Caco-2 (cell line): ENCODE measurements around the gene CDK14. TPM values are rescaled to one million over a fixed set of nuclear protein-coding genes. Genes with fewer than 3 reads are reported as not detected.

ENCODE experiments used
- BruUV-seq: library from RNA; stranded (reverse); fragments of 400-500 nt; replicated peaks from 2 replicates; lab custom pipeline; 2021; lab: Mats Ljungman, UMichigan
- CTCF ChIA-PET: fragments of 300-600 bp; sonication (Branson Sonifier 250); formaldehyde crosslinking; loops from one replicate; lab custom pipeline; 2022; ENCODE audit warnings: antibody characterized with exemption; lab: Charles Lee
- POLR2A ChIA-PET: fragments of 300-600 bp; sonication (Branson Sonifier 250); formaldehyde crosslinking; loops from one replicate; lab custom pipeline; 2022; ENCODE audit warnings: antibody characterized with exemption; lab: Charles Lee
- DNase-seq, 2 experiments: peaks; one replicate each; pipeline versions ENCODE4 v3.0.0 to v3.0.0-alpha.2; 2020 to 2022
- H3K27me3 ChIP-seq: replicated peaks from 2 replicates; pipeline ENCODE4 v1.6.0; 2011; ENCODE audit warnings: low read length; ENCODE audit not compliant: control insufficient read depth, insufficient read depth
- H3K36me3 ChIP-seq: 2 replicates; pipeline ENCODE4 v1.5.1; 2011; ENCODE audit warnings: low read length; ENCODE audit not compliant: control insufficient read depth, insufficient read depth
- H3K4me1 ChIP-seq: fragments of 250-450 bp; sonication (Bioruptor Pico); 2 replicates; pipeline ENCODE4 v1.5.1; 2020; ENCODE audit warnings: mild to moderate bottlenecking
- H3K4me3 ChIP-seq: 2 replicates; pipeline ENCODE4 v1.5.1; 2011; ENCODE audit warnings: low read depth, mild to moderate bottlenecking, control low read depth, low read length
- H3K9me3 ChIP-seq: fragments of 250-450 bp; sonication (Bioruptor Pico); 2 replicates; pipeline ENCODE4 v1.5.1; 2020; ENCODE audit warnings: mild to moderate bottlenecking, moderate library complexity
- H3K27ac Mint-ChIP-seq: one replicate; pipeline ENCODE4 v1.8.0; 2022; ENCODE audit warnings: mixed read lengths; ENCODE audit not compliant: unreplicated experiment
- H3K27me3 Mint-ChIP-seq: one replicate; pipeline ENCODE4 v1.8.0; 2022; ENCODE audit warnings: mixed read lengths; ENCODE audit not compliant: insufficient read depth, unreplicated experiment
- H3K36me3 Mint-ChIP-seq: one replicate; pipeline ENCODE4 v1.8.0; 2022; ENCODE audit warnings: mild to moderate bottlenecking, mixed read lengths; ENCODE audit not compliant: insufficient read depth, unreplicated experiment
- H3K4me1 Mint-ChIP-seq: one replicate; pipeline ENCODE4 v1.8.0; 2022; ENCODE audit warnings: low read depth, mixed read lengths; ENCODE audit not compliant: unreplicated experiment
- H3K4me3 Mint-ChIP-seq: one replicate; pipeline ENCODE4 v1.8.0; 2022; ENCODE audit warnings: mild to moderate bottlenecking, moderate library complexity, mixed read lengths; ENCODE audit not compliant: unreplicated experiment
- H3K9me3 Mint-ChIP-seq: one replicate; pipeline ENCODE4 v1.8.0; 2022; ENCODE audit warnings: mixed read lengths; ENCODE audit not compliant: unreplicated experiment
- intact Hi-C: fragments of 100-400 bp; cut with micrococcal nuclease; formaldehyde crosslinking; loops from one replicate; pipeline ENCODE4 v1.10.0; 2022; ENCODE audit not compliant: unreplicated experiment
- total RNA-seq: library from RNA; stranded (reverse); gene quantifications from 2 replicates; pipeline ENCODE4 v1.2.3, GENCODE V29; 2022
- TF ChIP-seq, protein P1 (sequence below), 2 experiments: fragments of 200-600 bp in 1 of 2; IDR thresholded peaks; 1 replicate in 1 of 2; 2 replicates in 1 of 2; pipeline versions ENCODE4 v1.5.1 to v1.8.0; 2011 to 2022; ENCODE audit warnings: antibody characterized with exemption in 1 of 2, control low read depth in 1 of 2, inconsistent platforms in 1 of 2, low read depth in 1 of 2, low read length in 1 of 2, mild to moderate bottlenecking in 1 of 2, moderate library complexity in 1 of 2; ENCODE audit not compliant: insufficient read depth in 1 of 2, severe bottlenecking in 1 of 2, unreplicated experiment in 1 of 2

Gene CDK14
- total RNA-seq, 1 experiment from 2014 or later = 18.2 TPM

DNA sequence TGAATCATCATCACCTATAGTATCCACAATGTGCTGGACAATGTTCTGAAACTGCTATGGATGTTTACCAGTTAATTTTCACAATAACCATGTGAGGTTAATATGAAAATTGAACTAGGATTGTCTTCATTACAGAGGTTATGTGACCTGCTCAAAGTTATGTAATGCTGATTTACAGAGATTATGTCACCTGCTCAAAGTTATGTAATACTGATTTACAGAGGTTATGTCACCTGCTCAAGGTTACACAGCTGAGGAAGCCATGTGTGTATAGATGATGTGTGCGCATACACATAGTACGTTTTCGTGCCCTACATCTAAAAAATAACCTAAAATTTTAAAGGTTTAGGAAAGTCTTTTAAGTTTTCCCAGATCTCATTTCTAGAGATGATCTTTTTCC lies 298.0 kb downstream of the CDK14 start:
- TF ChIP-seq, protein P1, sequence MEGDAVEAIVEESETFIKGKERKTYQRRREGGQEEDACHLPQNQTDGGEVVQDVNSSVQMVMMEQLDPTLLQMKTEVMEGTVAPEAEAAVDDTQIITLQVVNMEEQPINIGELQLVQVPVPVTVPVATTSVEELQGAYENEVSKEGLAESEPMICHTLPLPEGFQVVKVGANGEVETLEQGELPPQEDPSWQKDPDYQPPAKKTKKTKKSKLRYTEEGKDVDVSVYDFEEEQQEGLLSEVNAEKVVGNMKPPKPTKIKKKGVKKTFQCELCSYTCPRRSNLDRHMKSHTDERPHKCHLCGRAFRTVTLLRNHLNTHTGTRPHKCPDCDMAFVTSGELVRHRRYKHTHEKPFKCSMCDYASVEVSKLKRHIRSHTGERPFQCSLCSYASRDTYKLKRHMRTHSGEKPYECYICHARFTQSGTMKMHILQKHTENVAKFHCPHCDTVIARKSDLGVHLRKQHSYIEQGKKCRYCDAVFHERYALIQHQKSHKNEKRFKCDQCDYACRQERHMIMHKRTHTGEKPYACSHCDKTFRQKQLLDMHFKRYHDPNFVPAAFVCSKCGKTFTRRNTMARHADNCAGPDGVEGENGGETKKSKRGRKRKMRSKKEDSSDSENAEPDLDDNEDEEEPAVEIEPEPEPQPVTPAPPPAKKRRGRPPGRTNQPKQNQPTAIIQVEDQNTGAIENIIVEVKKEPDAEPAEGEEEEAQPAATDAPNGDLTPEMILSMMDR (IDR thresholded peaks at IDR 0.05; ENCODE audit: insufficient read depth in 1 of 2, low read depth in 1 of 2, low read length in 1 of 2, severe bottlenecking in 1 of 2, unreplicated experiment in 1 of 2) = no peak
- no peaks in the 10 kb centered on the region for H3K4me1 ChIP-seq
- no peak overlapping the region for H3K4me3 ChIP-seq
- no peaks in the 10 kb centered on the region for H3K4me1 Mint-ChIP-seq
- CTCF ChIA-PET = no interaction called here
- intact Hi-C loops = no loop called here
- no peaks in the 10 kb centered on the region for H3K9me3 ChIP-seq
- DNase-seq = no peak
- POLR2A ChIA-PET = no interaction called here
- no peaks in the 10 kb centered on the region for H3K36me3 Mint-ChIP-seq
- no peak overlapping the region for H3K27ac Mint-ChIP-seq
- no peaks in the 10 kb centered on the region for H3K27me3 ChIP-seq
- H3K36me3 ChIP-seq = no peaks in the 10 kb centered on the region
- BruUV-seq = no TSS peak
- H3K4me3 Mint-ChIP-seq = no peak overlapping the region
- H3K9me3 Mint-ChIP-seq = no peaks in the 10 kb centered on the region
- no peaks in the 10 kb centered on the region for H3K27me3 Mint-ChIP-seq

DNA sequence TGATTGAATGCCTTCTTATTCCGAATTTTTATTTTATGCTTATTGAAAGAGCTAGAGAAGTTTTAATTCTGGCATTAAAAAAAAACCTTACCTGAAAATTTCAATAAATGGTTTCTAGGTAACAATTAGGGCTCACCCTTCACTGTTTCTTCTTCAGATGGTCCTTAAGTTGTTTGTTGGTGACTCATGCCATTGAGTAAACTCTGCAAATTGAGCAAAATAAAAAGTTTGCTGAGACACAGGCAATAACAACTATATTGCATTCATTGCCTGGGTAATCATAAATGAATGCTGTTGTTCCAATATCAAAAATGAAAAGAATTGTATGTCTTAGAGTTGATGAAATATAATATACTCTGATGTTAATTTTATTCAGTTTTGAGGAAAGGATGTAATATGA lies 300.3 kb downstream of the CDK14 start:
- CTCF ChIA-PET = no interaction called here
- Histone ChIP-seq H3K27me3 (no peaks in the 10 kb centered on the region), H3K4me1 (no peaks in the 10 kb centered on the region), H3K36me3 (no peaks in the 10 kb centered on the region), H3K4me3 (no peak overlapping the region), H3K9me3 (no peaks in the 10 kb centered on the region)
- intact Hi-C loops = no loop called here
- Mint-ChIP-seq H3K4me1 (peaks cover 10% of the 10 kb centered on the region), H3K9me3 (no peaks in the 10 kb centered on the region), H3K27me3 (no peaks in the 10 kb centered on the region), H3K36me3 (no peaks in the 10 kb centered on the region), H3K4me3 (no peak overlapping the region), H3K27ac (no peak overlapping the region)
- TF ChIP-seq, protein P1 (IDR thresholded peaks at IDR 0.05; ENCODE audit: insufficient read depth in 1 of 2, low read depth in 1 of 2, low read length in 1 of 2, severe bottlenecking in 1 of 2, unreplicated experiment in 1 of 2) = no peak
- POLR2A ChIA-PET = no interaction called here
- DNase-seq = no peak
- no TSS peak for BruUV-seq

DNA sequence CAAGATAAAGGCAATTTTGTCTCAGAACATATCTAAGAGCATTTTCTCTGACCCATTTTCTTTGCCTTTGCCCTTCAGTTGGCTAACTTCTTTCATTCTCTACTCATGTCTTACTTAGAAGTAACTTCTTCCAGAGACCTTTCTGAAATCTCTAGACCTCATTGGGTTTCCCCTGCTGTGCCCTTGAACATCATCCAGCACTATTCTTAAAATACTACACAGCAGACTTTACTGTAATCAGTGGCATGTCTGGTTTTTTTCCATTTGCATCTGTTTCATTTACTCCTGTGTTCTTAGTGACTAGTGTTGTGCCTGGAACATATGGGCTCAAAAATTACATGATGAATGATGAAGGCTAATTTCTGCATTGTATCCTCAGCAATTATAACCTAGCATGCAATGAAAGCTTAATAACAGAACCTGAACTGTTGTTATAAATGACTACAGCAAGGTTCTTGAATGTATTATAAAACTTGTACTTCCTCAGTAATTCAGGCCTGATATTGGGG lies 301.9 kb downstream of the CDK14 start:
- Mint-ChIP-seq H3K27me3 (no peaks in the 10 kb centered on the region), H3K9me3 (no peaks in the 10 kb centered on the region), H3K27ac (no peak overlapping the region), H3K4me3 (no peak overlapping the region), H3K4me1 (peaks cover 10% of the 10 kb centered on the region), H3K36me3 (no peaks in the 10 kb centered on the region)
- POLR2A ChIA-PET = no interaction called here
- Histone ChIP-seq H3K4me1 (no peaks in the 10 kb centered on the region), H3K9me3 (no peaks in the 10 kb centered on the region), H3K36me3 (no peaks in the 10 kb centered on the region), H3K4me3 (no peak overlapping the region), H3K27me3 (no peaks in the 10 kb centered on the region)
- no TSS peak for BruUV-seq
- intact Hi-C loops = no loop called here
- DNase-seq = no peak
- CTCF ChIA-PET = no interaction called here
- TF ChIP-seq, protein P1 (IDR thresholded peaks at IDR 0.05; ENCODE audit: insufficient read depth in 1 of 2, low read depth in 1 of 2, low read length in 1 of 2, severe bottlenecking in 1 of 2, unreplicated experiment in 1 of 2) = no peak
